Measurements from ENCODE around the gene NAGPA. TPM values are rescaled to one million over a fixed set of nuclear protein-coding genes. Genes with fewer than 3 reads are reported as not detected.
"Not testable (repeated sequence)": the region's sequence is repeated elsewhere in the genome, so short reads cannot be mapped to it uniquely, and the experiment has no call there.

The NAGPA gene
- total and polyA plus RNA-seq, 10 of the 15 experiments (the other 5 are each of a cell fraction or from before 2014, with no cell fraction given) = 0.03 to 11.6 (median 6.6) TPM

DNA sequence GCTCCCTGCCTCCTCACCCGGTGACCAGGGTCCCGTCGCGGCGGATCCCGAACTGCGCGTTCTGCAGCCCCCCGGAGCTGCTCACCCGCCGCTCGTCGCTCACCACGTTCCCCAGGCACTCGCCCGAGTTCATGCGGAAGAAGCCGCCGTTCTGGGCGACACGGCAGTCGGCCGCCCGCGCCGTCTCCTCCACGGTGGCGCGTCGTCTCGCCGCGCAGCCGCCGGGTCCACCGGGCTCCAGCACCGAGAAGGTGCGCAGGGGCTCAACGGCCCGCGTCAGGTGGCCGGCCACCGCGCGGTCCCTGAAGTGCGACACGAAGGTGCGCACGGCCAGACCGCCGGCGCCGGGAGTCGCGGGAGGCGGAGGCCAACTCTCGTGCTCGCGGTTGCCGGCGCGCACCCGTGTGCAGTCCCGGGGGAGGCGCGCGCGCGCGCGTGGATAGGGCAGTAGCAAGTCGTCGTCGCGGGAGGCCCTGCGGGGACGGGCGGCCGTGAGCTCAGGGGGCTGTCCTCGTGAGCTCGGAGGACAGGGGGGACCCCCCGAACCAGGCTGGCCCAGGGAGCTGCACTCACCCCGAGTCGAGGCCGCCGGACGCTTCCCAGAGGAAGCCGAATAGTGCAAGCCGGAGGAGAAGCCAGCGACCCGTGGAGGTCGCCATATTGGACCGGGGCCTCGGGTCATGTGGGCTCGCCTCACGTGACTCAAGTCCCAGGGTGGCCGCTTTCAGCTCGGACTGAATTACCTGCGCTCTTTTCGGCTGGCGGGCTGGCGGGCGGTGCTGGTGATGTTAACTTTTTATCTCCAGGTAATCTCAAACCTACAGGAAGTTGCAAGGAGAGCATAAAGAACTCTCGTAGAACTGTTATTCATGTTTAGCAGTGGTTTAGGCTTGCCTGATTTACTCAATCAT lies at the start of gene NAGPA (continued):
- TF ChIP-seq, protein P1, sequence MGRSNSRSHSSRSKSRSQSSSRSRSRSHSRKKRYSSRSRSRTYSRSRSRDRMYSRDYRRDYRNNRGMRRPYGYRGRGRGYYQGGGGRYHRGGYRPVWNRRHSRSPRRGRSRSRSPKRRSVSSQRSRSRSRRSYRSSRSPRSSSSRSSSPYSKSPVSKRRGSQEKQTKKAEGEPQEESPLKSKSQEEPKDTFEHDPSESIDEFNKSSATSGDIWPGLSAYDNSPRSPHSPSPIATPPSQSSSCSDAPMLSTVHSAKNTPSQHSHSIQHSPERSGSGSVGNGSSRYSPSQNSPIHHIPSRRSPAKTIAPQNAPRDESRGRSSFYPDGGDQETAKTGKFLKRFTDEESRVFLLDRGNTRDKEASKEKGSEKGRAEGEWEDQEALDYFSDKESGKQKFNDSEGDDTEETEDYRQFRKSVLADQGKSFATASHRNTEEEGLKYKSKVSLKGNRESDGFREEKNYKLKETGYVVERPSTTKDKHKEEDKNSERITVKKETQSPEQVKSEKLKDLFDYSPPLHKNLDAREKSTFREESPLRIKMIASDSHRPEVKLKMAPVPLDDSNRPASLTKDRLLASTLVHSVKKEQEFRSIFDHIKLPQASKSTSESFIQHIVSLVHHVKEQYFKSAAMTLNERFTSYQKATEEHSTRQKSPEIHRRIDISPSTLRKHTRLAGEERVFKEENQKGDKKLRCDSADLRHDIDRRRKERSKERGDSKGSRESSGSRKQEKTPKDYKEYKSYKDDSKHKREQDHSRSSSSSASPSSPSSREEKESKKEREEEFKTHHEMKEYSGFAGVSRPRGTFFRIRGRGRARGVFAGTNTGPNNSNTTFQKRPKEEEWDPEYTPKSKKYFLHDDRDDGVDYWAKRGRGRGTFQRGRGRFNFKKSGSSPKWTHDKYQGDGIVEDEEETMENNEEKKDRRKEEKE (IDR thresholded peaks at IDR 0.05) = no peak

DNA sequence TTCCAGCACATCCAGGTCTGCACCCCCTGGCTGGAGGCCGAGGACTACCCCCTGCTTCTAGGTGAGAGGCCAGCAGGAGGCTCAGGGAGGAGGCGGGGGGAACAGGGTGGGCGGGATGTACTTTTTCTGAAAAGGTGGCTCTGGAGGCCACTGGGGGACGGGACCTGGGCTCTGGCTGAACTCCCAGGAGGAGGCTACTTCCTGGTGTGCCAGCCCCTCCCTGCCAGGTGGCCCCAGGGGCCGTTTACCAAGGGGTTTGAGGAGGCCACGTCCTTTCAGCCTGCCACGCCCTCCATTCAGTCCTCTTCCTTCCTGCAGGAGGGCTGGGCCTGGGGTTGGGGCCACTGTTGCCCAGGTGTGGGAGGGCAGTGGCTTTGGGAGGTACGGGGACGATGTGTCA lies 47.3 kb upstream of the NAGPA start:
- H3K27me3 ChIP-seq (replicated peaks in 1 of 2; ENCODE audit: control insufficient read depth in 2 of 2, insufficient read depth in 2 of 2, low read length in 1 of 2); ATAC-seq; H3K36me3 ChIP-seq (ENCODE audit: control insufficient read depth in 2 of 2, insufficient read depth in 2 of 2, low read length in 1 of 2); H3K4me2 ChIP-seq (ENCODE audit: control insufficient read depth, insufficient read depth); POLR2A ChIA-PET; CTCF ChIA-PET; H3K27ac ChIP-seq (ENCODE audit: control insufficient read depth, insufficient read depth); H3K79me2 ChIP-seq (ENCODE audit: control insufficient read depth, insufficient read depth, low read length); H3K4me1 ChIP-seq (ENCODE audit: control insufficient read depth, insufficient read depth, low read length); intact Hi-C loops (cut with micrococcal nuclease; ENCODE audit: unreplicated experiment); H3K4me3 ChIP-seq; SMC1A ChIA-PET (ENCODE audit: uncharacterized antibody, unreplicated experiment); H3K9ac ChIP-seq (ENCODE audit: control insufficient read depth, insufficient read depth, low read length); H3K9me3 ChIP-seq (replicated peaks; ENCODE audit: control insufficient read depth, insufficient read depth, low read length); RAD21 ChIA-PET (ENCODE audit: unreplicated experiment); FAIRE-seq; BruUV-seq (replicated peaks); H4K20me1 ChIP-seq (ENCODE audit: control insufficient read depth, insufficient read depth); H2AFZ ChIP-seq (ENCODE audit: control insufficient read depth, low read depth, low read length); DNase-seq (ENCODE audit: low read depth, low spot score): not testable (repeated sequence)
- 60% methylated on average over 6 of the region's 9 CpGs for WGBS (ENCODE audit: insufficient coverage, insufficient replicate concordance, low lambda C conversion rate, missing lambda C conversion rate)
- in situ Hi-C loops (cut with MboI) = loop anchor here (10.0 kb wide), 1 partner anchor 236 kb away; the partner anchor contains the start of genes GLYR1 and UBN1

DNA sequence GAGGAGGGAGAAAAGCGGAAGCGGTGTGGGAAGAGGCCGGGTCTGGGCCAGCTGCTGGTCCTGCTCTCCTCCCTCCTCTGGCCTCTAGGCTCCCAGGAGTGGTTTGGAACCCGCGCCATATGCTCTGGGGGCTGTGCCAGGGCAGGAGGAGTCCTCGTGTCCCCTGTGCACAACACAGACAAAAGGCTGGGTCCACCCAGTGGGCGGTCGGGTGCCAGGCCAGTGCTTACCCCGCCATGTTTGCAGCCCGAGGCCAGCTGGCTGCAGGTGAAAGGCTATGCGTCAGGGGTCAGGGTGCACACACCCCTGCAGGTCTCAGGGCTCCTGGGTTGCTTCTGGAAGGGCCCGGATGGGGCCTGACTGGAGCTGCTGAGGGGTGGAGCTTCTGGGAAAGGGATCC lies 46.7 kb upstream of the NAGPA start:
- ATAC-seq; H2AFZ ChIP-seq (ENCODE audit: control insufficient read depth, low read depth, low read length); H3K4me1 ChIP-seq (ENCODE audit: control insufficient read depth, insufficient read depth, low read length); H3K4me2 ChIP-seq (ENCODE audit: control insufficient read depth, insufficient read depth); H3K79me2 ChIP-seq (ENCODE audit: control insufficient read depth, insufficient read depth, low read length); H3K27ac ChIP-seq (ENCODE audit: control insufficient read depth, insufficient read depth); RAD21 ChIA-PET (ENCODE audit: unreplicated experiment); SMC1A ChIA-PET (ENCODE audit: uncharacterized antibody, unreplicated experiment); intact Hi-C loops (cut with micrococcal nuclease; ENCODE audit: unreplicated experiment); H3K9me3 ChIP-seq (replicated peaks; ENCODE audit: control insufficient read depth, insufficient read depth, low read length); CTCF ChIA-PET; H3K27me3 ChIP-seq (replicated peaks in 1 of 2; ENCODE audit: control insufficient read depth in 2 of 2, insufficient read depth in 2 of 2, low read length in 1 of 2); H3K4me3 ChIP-seq; DNase-seq (ENCODE audit: low read depth, low spot score); BruUV-seq (replicated peaks); H3K36me3 ChIP-seq (ENCODE audit: control insufficient read depth in 2 of 2, insufficient read depth in 2 of 2, low read length in 1 of 2); H3K9ac ChIP-seq (ENCODE audit: control insufficient read depth, insufficient read depth, low read length); H4K20me1 ChIP-seq (ENCODE audit: control insufficient read depth, insufficient read depth); FAIRE-seq; POLR2A ChIA-PET: not testable (repeated sequence)
- in situ Hi-C loops (cut with MboI) = loop anchor here (10.0 kb wide), 1 partner anchor 236 kb away; the partner anchor contains the start of genes GLYR1 and UBN1
- WGBS (ENCODE audit: insufficient coverage, insufficient replicate concordance, low lambda C conversion rate, missing lambda C conversion rate) = 95% methylated on average over 12 of the region's 12 CpGs

Measured in GM12878 (cell line).